ENCODE data around the gene TMEM109. TPM values are rescaled to one million over a fixed set of nuclear protein-coding genes. Genes with fewer than 3 reads are reported as not detected.

Gene TMEM109
- total and polyA plus RNA-seq, 9 of the 15 experiments (the other 6 are each of a cell fraction or from before 2014, with no cell fraction given), result 9.2 to 71.3 (median 30.5) TPM

DNA sequence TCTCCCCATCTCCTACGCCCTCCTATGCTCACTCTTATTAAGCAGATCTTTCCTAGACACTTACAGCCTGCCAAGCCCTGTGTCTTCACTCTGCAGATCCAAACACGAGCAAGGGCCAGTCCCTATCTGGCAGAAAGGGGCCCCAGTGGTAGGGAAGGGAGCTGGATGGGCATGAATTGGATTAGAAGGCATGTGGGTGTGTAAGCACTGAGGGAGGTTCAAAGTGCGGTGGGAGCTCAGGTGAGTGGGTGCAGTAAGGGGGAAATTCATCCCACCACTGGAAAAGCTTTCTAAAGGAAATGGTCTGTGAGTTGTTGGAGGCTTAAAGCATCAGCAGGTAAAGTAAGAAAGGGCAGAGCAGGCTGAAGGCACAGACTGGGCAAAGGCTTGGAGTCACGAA, 15.8 kb downstream of the TMEM109 start (continued):
- TF ChIP-seq, protein P1, sequence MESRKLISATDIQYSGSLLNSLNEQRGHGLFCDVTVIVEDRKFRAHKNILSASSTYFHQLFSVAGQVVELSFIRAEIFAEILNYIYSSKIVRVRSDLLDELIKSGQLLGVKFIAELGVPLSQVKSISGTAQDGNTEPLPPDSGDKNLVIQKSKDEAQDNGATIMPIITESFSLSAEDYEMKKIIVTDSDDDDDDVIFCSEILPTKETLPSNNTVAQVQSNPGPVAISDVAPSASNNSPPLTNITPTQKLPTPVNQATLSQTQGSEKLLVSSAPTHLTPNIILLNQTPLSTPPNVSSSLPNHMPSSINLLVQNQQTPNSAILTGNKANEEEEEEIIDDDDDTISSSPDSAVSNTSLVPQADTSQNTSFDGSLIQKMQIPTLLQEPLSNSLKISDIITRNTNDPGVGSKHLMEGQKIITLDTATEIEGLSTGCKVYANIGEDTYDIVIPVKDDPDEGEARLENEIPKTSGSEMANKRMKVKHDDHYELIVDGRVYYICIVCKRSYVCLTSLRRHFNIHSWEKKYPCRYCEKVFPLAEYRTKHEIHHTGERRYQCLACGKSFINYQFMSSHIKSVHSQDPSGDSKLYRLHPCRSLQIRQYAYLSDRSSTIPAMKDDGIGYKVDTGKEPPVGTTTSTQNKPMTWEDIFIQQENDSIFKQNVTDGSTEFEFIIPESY (CRISPR knock-in tag; IDR thresholded peaks at IDR 0.05), result no peak
- TF ChIP-seq NFIC (IDR thresholded peaks at IDR 0.05) (no peak), ZNF445 (CRISPR knock-in tag; IDR thresholded peaks at IDR 0.05; ENCODE audit: low read depth) (no peak)

DNA sequence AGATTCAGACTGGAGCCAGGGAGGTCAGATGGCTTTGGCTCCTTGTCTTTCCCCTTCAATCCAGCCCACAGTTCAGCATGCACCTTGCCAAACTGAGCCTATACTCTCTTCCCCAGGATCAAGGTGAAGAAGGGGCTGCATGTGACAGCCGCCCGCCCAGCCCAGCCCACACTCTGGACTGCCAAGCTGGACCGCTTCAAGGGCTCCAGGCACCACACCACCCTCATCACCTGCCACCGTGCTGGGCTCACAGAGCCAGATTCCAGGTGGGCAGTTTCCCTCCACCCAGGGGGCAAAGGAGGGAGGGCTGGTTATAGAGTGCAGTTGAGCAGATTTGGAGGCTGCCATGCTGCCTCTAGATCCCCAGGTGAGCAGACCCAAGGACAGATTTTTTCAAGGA, 16.4 kb downstream of the TMEM109 start:
- BruUV-seq (replicated peaks), result no TSS peak
- CTCF ChIA-PET (ENCODE audit: low intra/inter-chr PET ratio), result no interaction called here
- TF ChIP-seq CHD4 (IDR thresholded peaks at IDR 0.05; ENCODE audit: insufficient read depth, insufficient replicate concordance, low read depth, low read length, poor library complexity, severe bottlenecking) (no peak), MAFK (IDR thresholded peaks at IDR 0.05; ENCODE audit: low read length) (no peak), HNRNPUL1 (IDR thresholded peaks at IDR 0.05; ENCODE audit: low read length) (no peak), ZNF644 (tag; IDR thresholded peaks at IDR 0.05; ENCODE audit: low read depth) (no peak), ETV6 (IDR thresholded peaks at IDR 0.05; ENCODE audit: borderline replicate concordance in 1 of 2, low read depth in 2 of 2, low read length in 1 of 2) (no peak), ETV6 (CRISPR knock-in tag; IDR thresholded peaks at IDR 0.05; ENCODE audit: borderline replicate concordance) (no peak), ZC3H4 (CRISPR knock-in tag; IDR thresholded peaks at IDR 0.05; ENCODE audit: borderline replicate concordance) (no peak)
- TF ChIP-seq, protein P2, sequence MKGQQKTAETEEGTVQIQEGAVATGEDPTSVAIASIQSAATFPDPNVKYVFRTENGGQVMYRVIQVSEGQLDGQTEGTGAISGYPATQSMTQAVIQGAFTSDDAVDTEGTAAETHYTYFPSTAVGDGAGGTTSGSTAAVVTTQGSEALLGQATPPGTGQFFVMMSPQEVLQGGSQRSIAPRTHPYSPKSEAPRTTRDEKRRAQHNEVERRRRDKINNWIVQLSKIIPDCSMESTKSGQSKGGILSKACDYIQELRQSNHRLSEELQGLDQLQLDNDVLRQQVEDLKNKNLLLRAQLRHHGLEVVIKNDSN (CRISPR knock-in tag; IDR thresholded peaks at IDR 0.05), result no peak

More for the DNA sequence above, 16.4 kb downstream of the TMEM109 start:
- H2AFZ ChIP-seq (ENCODE audit: low read depth, low read length), result no peak overlapping the region
- no peaks in the 10 kb centered on the region for H3K79me2 ChIP-seq (ENCODE audit: control insufficient read depth, insufficient read depth, low read length)
- no peak overlapping the region for H3K4me3 ChIP-seq
- no peak overlapping the region for H3K4me2 ChIP-seq (ENCODE audit: insufficient read depth, low read length)
- no peaks in the 10 kb centered on the region for H3K9me3 ChIP-seq (replicated peaks; ENCODE audit: control insufficient read depth, insufficient read depth, low read depth, low read length)
- no peak overlapping the region for H3K9ac ChIP-seq (ENCODE audit: insufficient read depth in 1 of 2, low read depth in 2 of 2, low read length in 2 of 2)
- no peak for DNase-seq (ENCODE audit: extremely low read depth in 1 of 4, low spot score in 3 of 4)
- in situ Hi-C loops (cut with MboI), result no loop called here
- ATAC-seq, result no peak
- POLR2A ChIA-PET, result interaction anchor here (0.9 to 1.4 kb wide), 3 partner anchors 12 to 210 kb away, joined by 3 to 4 read pairs (median 3); no protein-coding TSS in a partner anchor
- 6% methylated on average over 2 of the region's 4 CpGs for WGBS (ENCODE audit: insufficient coverage, low coverage, missing lambda C conversion rate)
- intact Hi-C loops (cut with micrococcal nuclease), result no loop called here
- H3K4me1 ChIP-seq (replicated peaks in 1 of 2; ENCODE audit: control insufficient read depth in 2 of 2, insufficient read depth in 2 of 2, low read length in 2 of 2), result peaks cover 0 to 21% of the 10 kb centered on the region in 2 experiments; a peak in 1 of 5 replicates
- no peak overlapping the region for H3K27ac ChIP-seq (ENCODE audit: extremely low read depth, low read depth, low read length)
- H3K9me1 ChIP-seq (ENCODE audit: control insufficient read depth, insufficient read depth, low read length), result no peaks in the 10 kb centered on the region
- peaks cover 73 to 96% of the 10 kb centered on the region in 2 experiments for H3K27me3 ChIP-seq (ENCODE audit: control insufficient read depth in 2 of 2, insufficient read depth in 2 of 2, low read length in 2 of 2)
- no peaks in the 10 kb centered on the region for H3K36me3 ChIP-seq (ENCODE audit: control insufficient read depth, insufficient read depth, low read length)
- H4K20me1 ChIP-seq (replicated peaks; ENCODE audit: control insufficient read depth, insufficient read depth, low read length), result 0 out of 2 replicates have a peak, but pooled peaks cover 15% of the 10 kb centered on the region
- no peak for FAIRE-seq

Measured in K562 (cell line).